IPS-18a (cell line): ENCODE results near the gene USP24.
A peak's percentile ranks its signal among the peaks of the same experiment; 100 is the strongest.

Experiments
- H3K27ac ChIP-seq: one replicate; pipeline ENCODE4 v1.5.1; 2013; ENCODE audit warnings: low read length
- H3K27me3 ChIP-seq: one replicate; pipeline ENCODE4 v1.6.1; 2013; ENCODE audit warnings: mild to moderate bottlenecking, low read length; ENCODE audit not compliant: control insufficient read depth, insufficient read depth
- H3K36me3 ChIP-seq: one replicate; pipeline ENCODE4 v1.6.1; 2013; ENCODE audit warnings: low read depth, low read length; ENCODE audit not compliant: control insufficient read depth
- H3K4me1 ChIP-seq: one replicate; pipeline ENCODE4 v1.6.1; 2013; ENCODE audit warnings: low read depth, low read length; ENCODE audit not compliant: control insufficient read depth
- H3K4me3 ChIP-seq: one replicate; pipeline ENCODE4 v1.5.1; 2013; ENCODE audit warnings: low read length
- H3K9ac ChIP-seq: one replicate; pipeline ENCODE4 v1.6.1; 2013; ENCODE audit warnings: mild to moderate bottlenecking, low read length, moderate library complexity
- H3K9me3 ChIP-seq: one replicate; pipeline ENCODE4 v1.6.1; 2013; ENCODE audit warnings: low read depth, low read length; ENCODE audit not compliant: control insufficient read depth

USP24 gene

DNA sequence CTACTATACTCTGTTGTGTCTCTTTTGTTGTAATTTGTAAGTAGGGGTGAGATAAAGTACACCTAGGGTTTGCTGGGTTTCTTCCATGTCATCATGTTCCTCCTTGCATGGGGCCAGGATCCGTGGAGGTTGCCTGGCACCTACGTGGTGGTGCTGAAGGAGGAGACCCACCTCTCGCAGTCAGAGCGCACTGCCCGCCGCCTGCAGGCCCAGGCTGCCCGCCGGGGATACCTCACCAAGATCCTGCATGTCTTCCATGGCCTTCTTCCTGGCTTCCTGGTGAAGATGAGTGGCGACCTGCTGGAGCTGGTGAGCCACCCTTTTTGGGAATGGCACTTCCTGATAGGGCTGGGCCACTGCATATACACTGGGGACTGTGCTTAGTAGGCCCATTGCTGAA, 171.4 kb downstream of the USP24 start:
- Histone ChIP-seq H3K9ac (no peak overlapping the region), H3K27me3 (peaks cover 29% of the 10 kb centered on the region), H3K9me3 (no peaks in the 10 kb centered on the region), H3K4me1 (peaks cover 6% of the 10 kb centered on the region), H3K36me3 (peaks cover 4% of the 10 kb centered on the region), H3K4me3 (no peak overlapping the region), H3K27ac (no peak overlapping the region)

DNA sequence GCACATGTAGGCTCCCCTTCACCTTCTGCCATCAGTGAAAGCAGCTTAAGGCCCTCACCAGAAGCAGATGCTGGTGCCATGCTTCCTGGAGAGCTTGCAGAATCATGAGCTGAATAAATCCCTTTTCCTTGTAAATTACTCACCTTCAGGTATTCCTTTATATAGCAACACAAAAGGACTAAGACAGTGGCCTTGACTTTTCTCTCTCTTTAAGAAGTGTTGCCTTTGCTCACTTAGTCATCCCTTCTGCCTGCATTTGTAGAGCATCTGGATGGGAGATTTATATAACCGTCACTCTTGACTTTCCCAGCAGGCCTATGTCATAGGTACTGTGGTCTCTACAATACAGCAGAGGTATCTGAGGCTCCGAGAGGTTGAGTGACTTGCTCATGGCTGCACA, 172.2 kb downstream of the USP24 start:
- Histone ChIP-seq H3K9ac (no peak overlapping the region), H3K4me3 (no peak overlapping the region), H3K27me3 (peaks cover 36% of the 10 kb centered on the region), H3K36me3 (peaks cover 4% of the 10 kb centered on the region), H3K9me3 (no peaks in the 10 kb centered on the region), H3K4me1 (peaks cover 6% of the 10 kb centered on the region), H3K27ac (no peak overlapping the region)

DNA sequence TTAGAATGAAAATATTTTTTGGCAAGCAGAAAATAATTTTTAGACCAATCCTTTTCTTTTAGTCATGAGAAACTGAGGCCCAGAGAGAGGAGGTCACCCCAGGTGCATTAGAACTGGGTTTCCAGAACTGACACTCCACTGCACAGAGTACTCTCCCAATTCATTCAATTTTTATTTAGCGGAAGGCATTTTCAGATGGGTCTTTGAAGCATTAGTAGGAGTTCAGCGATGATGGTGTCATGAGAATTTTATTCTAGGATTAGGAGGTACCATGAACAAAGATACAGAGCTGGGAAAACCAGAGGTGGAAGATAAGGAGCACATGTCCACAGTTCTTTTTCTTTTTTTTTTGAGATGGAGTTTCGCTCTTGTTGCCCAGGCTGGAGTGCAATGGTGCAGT, 173.6 kb downstream of the USP24 start:
- Histone ChIP-seq H3K27me3 (peaks cover 47% of the 10 kb centered on the region), H3K36me3 (peaks cover 4% of the 10 kb centered on the region), H3K9ac (no peak overlapping the region), H3K27ac (no peak overlapping the region), H3K9me3 (no peaks in the 10 kb centered on the region), H3K4me3 (no peak overlapping the region), H3K4me1 (peaks cover 6% of the 10 kb centered on the region)

DNA sequence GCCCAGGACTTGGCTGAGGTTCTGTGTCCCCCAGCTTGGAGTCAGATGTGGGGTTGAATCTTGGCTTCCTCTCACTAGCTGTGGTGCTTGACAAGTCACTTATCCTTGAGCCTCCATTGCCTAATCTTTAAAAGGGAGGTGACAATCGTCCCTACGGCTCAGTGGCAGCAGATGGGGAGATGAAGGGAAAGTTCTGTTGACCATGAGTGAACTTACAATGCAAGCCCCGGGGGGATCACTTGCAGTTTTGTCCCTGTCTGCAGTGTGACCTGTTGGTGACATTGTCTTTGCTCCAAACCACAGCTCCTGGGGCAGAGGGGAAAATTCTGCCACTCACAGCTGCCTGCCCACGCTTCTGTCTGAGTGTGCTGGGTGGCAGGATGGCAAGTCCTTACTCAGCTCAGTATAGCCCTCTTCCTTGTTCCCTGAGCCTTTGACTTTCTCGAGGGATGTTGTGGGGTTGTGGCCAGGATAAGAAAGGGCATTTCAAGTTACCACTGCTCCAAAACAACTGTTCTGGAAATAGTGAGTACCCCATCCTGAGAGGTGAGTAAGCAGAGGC, 174.2 kb downstream of the USP24 start:
- H3K9ac ChIP-seq: peak overlapping the region; percentile 19
- H3K9me3 ChIP-seq: no peaks in the 10 kb centered on the region
- H3K27ac ChIP-seq: no peak overlapping the region
- peaks cover 47% of the 10 kb centered on the region for H3K27me3 ChIP-seq
- H3K4me1 ChIP-seq: peaks cover 6% of the 10 kb centered on the region
- peak overlapping the region; percentile 67 for H3K4me3 ChIP-seq
- peaks cover 4% of the 10 kb centered on the region for H3K36me3 ChIP-seq

DNA sequence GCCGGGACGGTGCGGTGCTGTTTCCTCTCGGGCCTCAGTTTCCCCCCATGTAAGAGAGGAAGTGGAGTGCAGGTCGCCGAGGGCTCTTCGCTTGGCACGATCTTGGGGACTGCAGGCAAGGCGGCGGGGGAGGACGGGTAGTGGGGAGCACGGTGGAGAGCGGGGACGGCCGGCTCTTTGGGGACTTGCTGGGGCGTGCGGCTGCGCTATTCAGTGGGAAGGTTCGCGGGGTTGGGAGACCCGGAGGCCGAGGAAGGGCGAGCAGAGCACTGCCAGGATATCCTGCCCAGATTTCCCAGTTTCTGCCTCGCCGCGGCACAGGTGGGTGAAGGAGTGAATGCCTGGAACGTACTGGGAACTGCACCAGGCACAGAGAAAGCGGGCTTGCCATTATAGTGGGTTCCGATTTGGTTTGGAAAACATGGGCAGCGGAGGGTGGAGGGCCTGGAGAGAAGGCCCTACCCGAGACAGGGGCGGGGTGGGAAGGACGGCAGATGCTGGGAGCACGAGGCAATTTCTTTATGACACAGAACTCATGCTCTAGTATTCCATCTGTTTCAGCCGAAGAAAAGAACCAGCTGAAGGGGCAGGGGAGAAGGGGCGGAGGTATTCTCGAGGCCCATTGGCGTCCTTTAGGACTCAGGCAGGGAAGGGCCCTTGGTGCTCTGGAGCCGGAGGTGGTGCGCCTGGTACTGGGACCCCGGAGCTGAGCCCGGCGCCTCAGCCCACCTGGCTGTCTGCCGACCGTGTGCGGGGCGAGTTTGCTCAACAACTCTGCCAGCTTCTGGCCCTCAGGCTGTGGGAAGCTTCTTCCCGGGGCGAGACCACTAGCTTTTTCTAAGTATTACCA, 174.9 kb downstream of the USP24 start:
- H3K4me3 ChIP-seq: peak overlapping the region; percentile 67
- peak overlapping the region; percentile 19 for H3K9ac ChIP-seq
- H3K4me1 ChIP-seq: peaks cover 6% of the 10 kb centered on the region
- peaks cover 47% of the 10 kb centered on the region for H3K27me3 ChIP-seq
- H3K9me3 ChIP-seq: no peaks in the 10 kb centered on the region
- peaks cover 4% of the 10 kb centered on the region for H3K36me3 ChIP-seq
- no peak overlapping the region for H3K27ac ChIP-seq

DNA sequence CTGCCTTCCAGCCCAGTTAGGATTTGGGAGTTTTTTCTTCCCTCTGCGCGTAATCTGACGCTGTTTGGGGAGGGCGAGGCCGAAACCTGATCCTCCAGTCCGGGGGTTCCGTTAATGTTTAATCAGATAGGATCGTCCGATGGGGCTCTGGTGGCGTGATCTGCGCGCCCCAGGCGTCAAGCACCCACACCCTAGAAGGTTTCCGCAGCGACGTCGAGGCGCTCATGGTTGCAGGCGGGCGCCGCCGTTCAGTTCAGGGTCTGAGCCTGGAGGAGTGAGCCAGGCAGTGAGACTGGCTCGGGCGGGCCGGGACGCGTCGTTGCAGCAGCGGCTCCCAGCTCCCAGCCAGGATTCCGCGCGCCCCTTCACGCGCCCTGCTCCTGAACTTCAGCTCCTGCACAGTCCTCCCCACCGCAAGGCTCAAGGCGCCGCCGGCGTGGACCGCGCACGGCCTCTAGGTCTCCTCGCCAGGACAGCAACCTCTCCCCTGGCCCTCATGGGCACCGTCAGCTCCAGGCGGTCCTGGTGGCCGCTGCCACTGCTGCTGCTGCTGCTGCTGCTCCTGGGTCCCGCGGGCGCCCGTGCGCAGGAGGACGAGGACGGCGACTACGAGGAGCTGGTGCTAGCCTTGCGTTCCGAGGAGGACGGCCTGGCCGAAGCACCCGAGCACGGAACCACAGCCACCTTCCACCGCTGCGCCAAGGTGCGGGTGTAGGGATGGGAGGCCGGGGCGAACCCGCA, 175.7 kb downstream of the USP24 start, which contains the start of gene PCSK9:
Gene PCSK9, plus strand, starts transcription at position 207 of the 741 bp plus-strand sequence. Its CDS starts 290 bp downstream, at position 497.
- Histone ChIP-seq H3K27me3 (peaks cover 47% of the 10 kb centered on the region), H3K27ac (no peak within 1 kb of the TSS), H3K9me3 (no peaks in the 10 kb centered on the region), H3K36me3 (peaks cover 4% of the 10 kb centered on the region), H3K4me1 (peaks cover 6% of the 10 kb centered on the region), H3K9ac (peak within 1 kb of the TSS; percentile 19), H3K4me3 (peak within 1 kb of the TSS; percentile 67)

DNA sequence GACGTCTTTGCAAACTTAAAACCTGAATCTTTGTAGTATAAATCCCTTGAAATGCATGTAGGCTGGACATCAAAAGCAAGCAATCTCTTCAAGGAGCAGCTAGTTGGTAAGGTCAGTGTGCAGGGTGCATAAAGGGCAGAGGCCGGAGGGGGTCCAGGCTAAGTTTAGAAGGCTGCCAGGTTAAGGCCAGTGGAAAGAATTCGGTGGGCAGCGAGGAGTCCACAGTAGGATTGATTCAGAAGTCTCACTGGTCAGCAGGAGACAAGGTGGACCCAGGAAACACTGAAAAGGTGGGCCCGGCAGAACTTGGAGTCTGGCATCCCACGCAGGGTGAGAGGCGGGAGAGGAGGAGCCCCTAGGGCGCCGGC, 176.2 kb downstream of the USP24 start:
- Histone ChIP-seq H3K36me3 (peaks cover 1% of the 10 kb centered on the region), H3K27ac (no peak overlapping the region), H3K9ac (no peak overlapping the region), H3K4me3 (peak overlapping the region; percentile 67), H3K27me3 (peaks cover 47% of the 10 kb centered on the region), H3K9me3 (no peaks in the 10 kb centered on the region), H3K4me1 (peaks cover 6% of the 10 kb centered on the region)

DNA sequence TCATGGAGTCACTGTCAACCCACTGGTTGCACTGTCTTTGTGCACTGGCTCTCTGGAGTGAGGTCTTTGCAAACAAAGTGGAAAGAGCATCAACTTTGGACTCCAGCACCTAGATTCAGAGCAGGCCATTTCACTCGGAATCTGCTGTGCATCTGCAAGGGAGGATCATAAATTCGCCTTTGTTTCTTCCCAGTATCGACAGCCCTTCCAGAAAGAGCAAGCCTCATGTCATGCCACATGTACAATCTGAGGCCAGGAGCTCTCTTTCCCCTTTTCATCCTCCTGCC, 176.7 kb downstream of the USP24 start:
- peaks cover 47% of the 10 kb centered on the region for H3K27me3 ChIP-seq
- H3K27ac ChIP-seq: no peak overlapping the region
- H3K9ac ChIP-seq: no peak overlapping the region
- peaks cover 6% of the 10 kb centered on the region for H3K4me1 ChIP-seq
- no peak overlapping the region for H3K4me3 ChIP-seq
- H3K36me3 ChIP-seq: no peaks in the 10 kb centered on the region
- H3K9me3 ChIP-seq: no peaks in the 10 kb centered on the region

DNA sequence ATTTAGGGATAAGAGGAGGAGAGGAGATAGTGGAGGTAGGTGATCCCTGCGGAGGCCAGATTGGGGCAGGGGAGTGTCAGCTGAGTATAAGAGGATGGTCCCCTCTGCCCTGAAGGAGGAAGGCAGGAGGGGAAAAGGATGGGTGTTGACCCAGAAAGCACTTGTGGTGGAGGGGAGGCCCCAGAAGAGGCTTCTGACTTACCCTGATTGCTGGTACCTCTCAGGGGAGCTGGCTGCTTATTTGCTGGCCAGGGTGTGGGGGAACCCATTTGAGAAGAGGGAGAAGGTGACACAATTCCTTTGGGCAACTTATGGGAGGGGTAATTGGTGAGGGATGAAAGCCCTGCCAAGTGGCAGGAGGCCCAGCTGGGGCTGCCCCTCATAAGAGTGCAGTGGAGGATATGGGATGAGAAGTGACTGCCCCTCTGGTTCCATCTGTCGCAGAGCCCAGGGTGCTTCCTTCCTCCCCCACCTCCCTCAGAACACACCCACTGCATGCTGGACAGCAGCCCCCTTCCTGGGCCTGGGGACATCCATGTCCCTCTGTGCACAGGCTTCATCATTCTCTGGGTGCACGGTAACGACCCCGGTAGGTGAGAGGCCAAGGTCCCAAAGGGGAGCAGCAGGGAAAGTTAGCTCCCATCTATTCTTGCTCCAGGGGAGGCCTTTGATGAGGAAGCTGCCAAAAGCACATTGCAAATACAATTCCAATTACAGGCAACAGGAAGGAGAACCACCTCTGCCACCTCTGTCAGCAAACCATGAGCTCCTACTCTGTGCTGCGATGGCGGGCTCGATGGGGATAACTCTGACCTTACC, 177.2 kb downstream of the USP24 start:
- Histone ChIP-seq H3K9me3 (no peaks in the 10 kb centered on the region), H3K4me1 (peaks cover 6% of the 10 kb centered on the region), H3K27ac (no peak overlapping the region), H3K4me3 (no peak overlapping the region), H3K9ac (no peak overlapping the region), H3K27me3 (peaks cover 47% of the 10 kb centered on the region), H3K36me3 (no peaks in the 10 kb centered on the region)

DNA sequence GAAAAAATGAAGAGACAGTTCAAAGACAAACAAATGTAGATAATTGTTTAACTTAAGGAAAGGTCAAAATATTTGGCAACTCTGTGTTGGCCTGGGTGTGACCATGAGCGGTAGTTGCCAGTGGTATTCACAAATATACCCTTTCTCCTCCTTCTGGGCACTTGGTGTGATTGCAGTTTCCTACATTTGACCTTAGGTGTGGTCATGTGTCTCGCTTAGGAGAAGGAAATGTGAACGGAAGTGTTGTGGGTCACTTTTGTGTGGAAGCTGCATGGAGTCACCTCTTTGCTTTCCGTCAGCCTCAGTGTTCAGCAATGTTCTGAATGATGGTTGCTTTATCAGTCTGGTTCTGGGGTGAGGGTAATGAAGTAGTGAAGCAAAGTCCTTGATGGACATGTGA, 179.3 kb downstream of the USP24 start:
- no peak overlapping the region for H3K9ac ChIP-seq
- H3K27ac ChIP-seq: no peak overlapping the region
- no peaks in the 10 kb centered on the region for H3K36me3 ChIP-seq
- H3K4me1 ChIP-seq: peaks cover 4% of the 10 kb centered on the region
- peaks cover 40% of the 10 kb centered on the region for H3K27me3 ChIP-seq
- H3K9me3 ChIP-seq: no peaks in the 10 kb centered on the region
- H3K4me3 ChIP-seq: no peak overlapping the region

DNA sequence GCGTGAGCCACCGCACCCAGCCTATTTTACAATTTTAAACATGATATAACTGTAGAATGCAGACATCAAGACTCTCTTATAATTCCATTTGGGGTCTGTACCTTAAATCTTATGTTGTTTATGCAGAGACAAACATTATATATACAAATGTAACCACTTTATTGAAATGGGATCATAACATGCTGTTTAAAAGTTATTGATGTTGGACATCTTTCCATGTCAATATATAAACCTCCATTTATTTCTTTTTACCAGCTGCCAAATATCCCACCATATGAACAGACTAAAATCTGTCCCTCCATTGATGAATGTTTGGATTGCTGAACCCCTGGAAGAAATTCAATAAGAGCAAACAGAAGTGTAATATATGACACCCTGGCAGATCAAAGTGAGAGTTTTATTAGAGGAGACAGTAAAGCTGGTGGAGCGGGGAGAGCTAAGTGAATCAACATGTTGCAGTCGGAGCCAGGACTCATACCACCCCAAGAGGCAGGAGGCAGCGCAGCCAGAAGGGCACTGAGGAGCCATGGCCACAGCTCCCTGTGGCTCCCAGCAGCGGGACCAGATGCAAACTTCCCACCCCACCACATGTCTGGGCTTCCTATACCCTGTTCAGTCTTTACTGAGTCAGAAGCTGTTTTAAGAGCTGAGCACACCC, 180.6 kb downstream of the USP24 start:
- H3K36me3 ChIP-seq: no peaks in the 10 kb centered on the region

More for the DNA sequence above, 180.6 kb downstream of the USP24 start:
- no peak overlapping the region for H3K27ac ChIP-seq
- H3K4me3 ChIP-seq: no peak overlapping the region
- H3K4me1 ChIP-seq: no peaks in the 10 kb centered on the region
- no peak overlapping the region for H3K9ac ChIP-seq
- H3K27me3 ChIP-seq: peaks cover 27% of the 10 kb centered on the region
- no peaks in the 10 kb centered on the region for H3K9me3 ChIP-seq
